PC-9 (cell line): Measurements from ENCODE around the gene IRX5. TPM values are rescaled to one million over a fixed set of nuclear protein-coding genes. Genes with fewer than 3 reads are reported as not detected.

Source experiments
- BruUV-seq: library from RNA; stranded (reverse); fragments of 400-500 nt; replicated peaks from 2 replicates; lab custom pipeline; 2021; lab: Mats Ljungman, UMichigan
- CTCF ChIA-PET: fragments of 300-600 bp; sonication (Branson Sonifier 250); formaldehyde crosslinking; loops from one replicate; lab custom pipeline; 2022; ENCODE audit warnings: antibody characterized with exemption; lab: Charles Lee
- POLR2A ChIA-PET: fragments of 300-600 bp; sonication (Branson Sonifier 250); formaldehyde crosslinking; loops from one replicate; lab custom pipeline; 2022; ENCODE audit warnings: antibody characterized with exemption; ENCODE audit not compliant: unreplicated experiment; lab: Charles Lee
- DNase-seq, 2 experiments: peaks; one replicate each; pipeline versions ENCODE4 v3.0.0 to v3.0.0-alpha.2; 2015 to 2022; ENCODE audit warnings: mixed read lengths in 1 of 2
- H2AFZ ChIP-seq: fragments of 200-600 bp; sonication (generic); 2 replicates; pipeline ENCODE4 v1.8.1; 2017; ENCODE audit warnings: antibody characterized with exemption
- H3F3A ChIP-seq: fragments of 200-600 bp; sonication (generic); 2 replicates; pipeline ENCODE4 v1.8.1; 2017; ENCODE audit warnings: antibody characterized with exemption, mild to moderate bottlenecking, low read depth; ENCODE audit not compliant: insufficient read depth
- H3K27ac ChIP-seq: fragments of 200-600 bp; sonication (generic); 2 replicates; pipeline ENCODE4 v1.6.1; 2016; ENCODE audit warnings: mixed run types
- H3K27me3 ChIP-seq: fragments of 200-600 bp; sonication (generic); 2 replicates; pipeline ENCODE4 v1.6.1; 2016; ENCODE audit warnings: low read depth, mixed run types; ENCODE audit not compliant: insufficient read depth
- H3K36me3 ChIP-seq: fragments of 200-600 bp; sonication (generic); 2 replicates; pipeline ENCODE4 v1.6.1; 2016; ENCODE audit warnings: low read depth, mixed run types
- H3K4me1 ChIP-seq: fragments of 200-600 bp; sonication (generic); replicated peaks from 2 replicates; pipeline ENCODE4 v1.6.1; 2016; ENCODE audit warnings: mixed run types; ENCODE audit not compliant: insufficient read depth
- H3K4me2 ChIP-seq: fragments of 200-600 bp; sonication (generic); 2 replicates; pipeline ENCODE4 v1.6.1; 2017; ENCODE audit warnings: mixed run types
- H3K4me3 ChIP-seq: fragments of 200-600 bp; sonication (generic); 2 replicates; pipeline ENCODE4 v1.6.1; 2016; ENCODE audit warnings: mixed run types
- H3K79me2 ChIP-seq: fragments of 200-600 bp; sonication (generic); 2 replicates; pipeline ENCODE4 v1.6.1; 2017; ENCODE audit warnings: low read depth, mixed run types
- H3K9me2 ChIP-seq: fragments of 200-600 bp; sonication (generic); 2 replicates; pipeline ENCODE4 v1.8.1; 2017; ENCODE audit warnings: mild to moderate bottlenecking; ENCODE audit not compliant: insufficient read depth
- H3K9me3 ChIP-seq: fragments of 200-600 bp; sonication (generic); 2 replicates; pipeline ENCODE4 v1.8.1; 2016; ENCODE audit warnings: low read depth; ENCODE audit not compliant: insufficient read depth
- H4K20me1 ChIP-seq: fragments of 200-600 bp; sonication (generic); 2 replicates; pipeline ENCODE4 v1.8.1; 2017; ENCODE audit not compliant: insufficient read depth
- EZH2 ChIP-seq: fragments of 200-600 bp; sonication (generic); IDR thresholded peaks from 2 replicates; pipeline ENCODE4 v1.8.0; 2017; ENCODE audit warnings: antibody characterized with exemption, low read depth
- intact Hi-C: fragments of 100-400 bp; cut with micrococcal nuclease; formaldehyde crosslinking; loops from one replicate; pipeline ENCODE4 v1.10.0; 2022; ENCODE audit not compliant: unreplicated experiment
- total RNA-seq: library from RNA; stranded (reverse); gene quantifications from 2 replicates; pipeline ENCODE4 v1.2.3, GENCODE V29; 2021
- TF ChIP-seq, protein P1 (sequence below): fragments of 200-600 bp; sonication (generic); conservative IDR thresholded peaks from 2 replicates; pipeline ENCODE4 v1.6.1; 2017; ENCODE audit warnings: mixed run types, antibody characterized with exemption, mild to moderate bottlenecking, moderate library complexity

The IRX5 gene
- total RNA-seq, 1 experiment from 2014 or later, result not detected

DNA sequence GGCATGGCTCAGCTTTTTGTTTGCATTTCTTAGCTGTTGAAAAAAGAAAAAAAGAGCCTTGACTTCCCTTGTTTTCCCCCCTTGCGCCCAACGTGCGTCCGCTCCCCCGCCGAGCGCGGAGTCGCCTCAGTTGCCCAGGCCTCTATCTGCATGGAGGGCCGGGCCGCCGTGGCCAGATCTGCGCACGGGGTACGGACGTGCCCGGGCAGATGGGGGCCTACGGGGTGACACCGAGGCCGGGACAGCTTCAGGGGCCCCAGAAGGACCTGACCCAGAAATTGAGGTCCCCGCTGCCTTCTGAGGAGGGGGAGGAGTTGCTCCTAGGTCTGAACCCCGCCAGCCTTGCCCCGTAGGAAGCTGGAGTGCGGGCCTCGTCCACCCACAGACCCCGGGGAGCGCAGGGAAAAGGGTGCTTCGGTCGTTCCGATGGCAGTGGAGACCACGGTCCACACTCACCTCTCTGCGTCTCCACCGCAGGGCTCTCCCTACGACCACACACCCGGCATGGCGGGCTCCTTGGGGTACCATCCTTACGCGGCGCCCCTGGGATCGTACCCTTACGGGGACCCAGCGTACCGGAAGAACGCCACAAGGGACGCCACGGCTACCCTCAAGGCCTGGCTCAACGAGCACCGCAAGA, 1.5 kb downstream of the IRX5 start:
- H3K4me2 ChIP-seq, result peak overlapping the region; percentile 90
- no peak for TF ChIP-seq EZH2
- TF ChIP-seq, protein P1, sequence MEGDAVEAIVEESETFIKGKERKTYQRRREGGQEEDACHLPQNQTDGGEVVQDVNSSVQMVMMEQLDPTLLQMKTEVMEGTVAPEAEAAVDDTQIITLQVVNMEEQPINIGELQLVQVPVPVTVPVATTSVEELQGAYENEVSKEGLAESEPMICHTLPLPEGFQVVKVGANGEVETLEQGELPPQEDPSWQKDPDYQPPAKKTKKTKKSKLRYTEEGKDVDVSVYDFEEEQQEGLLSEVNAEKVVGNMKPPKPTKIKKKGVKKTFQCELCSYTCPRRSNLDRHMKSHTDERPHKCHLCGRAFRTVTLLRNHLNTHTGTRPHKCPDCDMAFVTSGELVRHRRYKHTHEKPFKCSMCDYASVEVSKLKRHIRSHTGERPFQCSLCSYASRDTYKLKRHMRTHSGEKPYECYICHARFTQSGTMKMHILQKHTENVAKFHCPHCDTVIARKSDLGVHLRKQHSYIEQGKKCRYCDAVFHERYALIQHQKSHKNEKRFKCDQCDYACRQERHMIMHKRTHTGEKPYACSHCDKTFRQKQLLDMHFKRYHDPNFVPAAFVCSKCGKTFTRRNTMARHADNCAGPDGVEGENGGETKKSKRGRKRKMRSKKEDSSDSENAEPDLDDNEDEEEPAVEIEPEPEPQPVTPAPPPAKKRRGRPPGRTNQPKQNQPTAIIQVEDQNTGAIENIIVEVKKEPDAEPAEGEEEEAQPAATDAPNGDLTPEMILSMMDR, result no peak
- CTCF ChIA-PET, result no interaction called here

DNA sequence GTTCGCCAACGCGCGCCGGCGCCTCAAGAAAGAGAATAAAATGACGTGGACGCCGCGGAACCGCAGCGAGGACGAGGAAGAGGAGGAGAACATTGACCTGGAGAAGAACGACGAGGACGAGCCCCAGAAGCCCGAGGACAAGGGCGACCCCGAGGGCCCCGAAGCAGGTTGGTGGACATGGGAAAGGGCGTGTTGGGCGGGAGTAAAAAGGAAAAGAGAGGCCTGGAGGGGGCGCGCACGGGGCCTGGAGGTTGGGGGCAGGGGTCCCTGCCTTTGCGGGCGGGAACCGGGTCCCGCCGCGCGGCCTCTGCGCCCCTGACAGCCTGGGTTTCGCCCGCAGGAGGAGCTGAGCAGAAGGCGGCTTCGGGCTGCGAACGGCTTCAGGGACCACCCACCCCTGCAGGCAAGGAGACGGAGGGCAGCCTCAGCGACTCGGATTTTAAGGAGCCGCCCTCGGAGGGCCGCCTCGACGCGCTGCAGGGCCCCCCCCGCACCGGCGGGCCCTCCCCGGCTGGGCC, 2.1 kb downstream of the IRX5 start:
- no peak overlapping the region for H2AFZ ChIP-seq

More for the DNA sequence above, 1.5 kb downstream of the IRX5 start:
- no peaks in the 10 kb centered on the region; the same call in 1 of the 2 replicates for H3F3A ChIP-seq
- POLR2A ChIA-PET, result no interaction called here
- no peaks in the 10 kb centered on the region for H3K9me2 ChIP-seq
- intact Hi-C loops, result no loop called here
- H3K36me3 ChIP-seq, result no peaks in the 10 kb centered on the region
- no peak overlapping the region for H3K27ac ChIP-seq
- peak overlapping the region; percentile 80 for H3K4me3 ChIP-seq
- no peak for DNase-seq
- H3K4me1 ChIP-seq, result peaks cover 11% of the 10 kb centered on the region
- BruUV-seq, result no TSS peak
- peaks cover 17% of the 10 kb centered on the region for H3K79me2 ChIP-seq
- no peaks in the 10 kb centered on the region for H3K9me3 ChIP-seq
- H4K20me1 ChIP-seq, result no peaks in the 10 kb centered on the region
- H2AFZ ChIP-seq, result peak overlapping the region; percentile 91
- H3K27me3 ChIP-seq, result no peaks in the 10 kb centered on the region

DNA sequence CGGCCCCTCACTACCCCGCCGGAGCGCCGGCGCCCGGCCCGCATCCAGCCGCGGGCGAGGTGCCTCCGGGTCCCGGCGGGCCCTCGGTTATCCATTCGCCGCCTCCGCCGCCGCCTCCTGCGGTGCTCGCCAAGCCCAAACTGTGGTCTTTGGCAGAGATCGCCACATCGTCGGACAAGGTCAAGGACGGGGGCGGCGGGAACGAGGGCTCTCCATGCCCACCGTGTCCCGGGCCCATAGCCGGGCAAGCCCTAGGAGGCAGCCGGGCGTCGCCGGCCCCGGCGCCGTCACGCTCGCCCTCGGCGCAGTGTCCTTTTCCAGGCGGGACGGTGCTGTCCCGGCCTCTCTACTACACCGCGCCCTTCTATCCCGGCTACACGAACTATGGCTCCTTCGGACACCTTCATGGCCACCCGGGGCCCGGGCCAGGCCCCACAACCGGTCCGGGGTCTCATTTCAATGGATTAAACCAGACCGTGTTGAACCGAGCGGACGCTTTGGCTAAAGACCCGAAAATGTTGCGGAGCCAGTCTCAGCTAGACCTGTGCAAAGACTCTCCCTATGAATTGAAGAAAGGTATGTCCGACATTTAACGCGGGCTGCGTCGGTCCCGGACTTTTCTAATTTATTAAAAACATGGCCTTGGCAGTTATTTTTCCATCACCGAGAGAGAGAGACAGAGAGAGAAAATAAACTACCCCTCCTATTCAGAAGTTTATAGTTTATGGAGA, 2.8 kb downstream of the IRX5 start:
- Histone ChIP-seq H3K4me3 (no peak overlapping the region), H3K27me3 (no peaks in the 10 kb centered on the region), H2AFZ (no peak overlapping the region), H3F3A (no peaks in the 10 kb centered on the region; the same call in 1 of the 2 replicates), H3K27ac (no peak overlapping the region), H3K9me3 (no peaks in the 10 kb centered on the region), H4K20me1 (no peaks in the 10 kb centered on the region), H3K79me2 (peaks cover 11% of the 10 kb centered on the region; the same call in 1 of the 2 replicates), H3K4me1 (peaks cover 6% of the 10 kb centered on the region), H3K9me2 (no peaks in the 10 kb centered on the region), H3K36me3 (no peaks in the 10 kb centered on the region), H3K4me2 (no peak overlapping the region)
- intact Hi-C loops, result no loop called here
- DNase-seq, result no peak
- ChIA-PET POLR2A (no interaction called here), CTCF (interaction anchor here (0.7 kb wide), 1 partner anchor 147 kb away, joined by 3 read pairs; no protein-coding TSS in a partner anchor)
- no TSS peak for BruUV-seq
- TF ChIP-seq, protein P1, result no peak
- TF ChIP-seq EZH2, result no peak

More for the DNA sequence above, 2.1 kb downstream of the IRX5 start:
- H3K4me3 ChIP-seq, result no peak overlapping the region
- H3F3A ChIP-seq, result no peaks in the 10 kb centered on the region; the same call in 1 of the 2 replicates
- no peaks in the 10 kb centered on the region for H3K36me3 ChIP-seq
- ChIA-PET CTCF (no interaction called here), POLR2A (no interaction called here)
- H3K27ac ChIP-seq, result no peak overlapping the region
- H3K27me3 ChIP-seq, result no peaks in the 10 kb centered on the region
- DNase-seq, result no peak
- intact Hi-C loops, result no loop called here
- no peaks in the 10 kb centered on the region for H3K9me3 ChIP-seq
- TF ChIP-seq, protein P1, result no peak
- TF ChIP-seq EZH2, result no peak
- no TSS peak for BruUV-seq
- H3K79me2 ChIP-seq, result peaks cover 11% of the 10 kb centered on the region; the same call in 1 of the 2 replicates
- H4K20me1 ChIP-seq, result no peaks in the 10 kb centered on the region
- H3K4me1 ChIP-seq, result peaks cover 6% of the 10 kb centered on the region
- H3K9me2 ChIP-seq, result no peaks in the 10 kb centered on the region
- no peak overlapping the region for H3K4me2 ChIP-seq
